ENCODE results near the gene DUOXA2.

The DUOXA2 gene

GRCh38 chr15:45113380-45113990 lies 641 bp upstream of the DUOXA2 start:
- Histone ChIP-seq H3K4me3 (peak overlapping the region; percentile 76; the same call in 1 of the 2 replicates), H3K36me3 (ENCODE audit: insufficient read depth, low read length) (no peaks in the 10 kb centered on the region)
- DNase-seq (ENCODE audit: low read depth, low spot score): no peak

GRCh38 chr15:45114751-45115085 lies 592 bp downstream of the DUOXA2 start:
- Histone ChIP-seq H3K9ac (ENCODE audit: insufficient read length) (no peak overlapping the region), H3K9me3 (ENCODE audit: low read depth, low read length) (no peaks in the 10 kb centered on the region), H3K36me3 (ENCODE audit: insufficient read depth, low read length) (no peaks in the 10 kb centered on the region), H3K4me3 (no peak overlapping the region), H3K27ac (no peak overlapping the region)
- no peak for DNase-seq (ENCODE audit: low read depth, low spot score)
- TF ChIP-seq EZH2 (IDR thresholded peaks at IDR 0.05) (no peak), POLR2AphosphoS5 (IDR thresholded peaks at IDR 0.05; ENCODE audit: borderline replicate concordance, low read depth, low read length) (no peak), FOXP2 (optimal IDR thresholded peaks at IDR 0.05; ENCODE audit: control extremely low read depth, extremely low read length, insufficient read depth) (no peak)

More at GRCh38 chr15:45113380-45113990, 641 bp upstream of the DUOXA2 start:
- TF ChIP-seq POLR2AphosphoS5 (IDR thresholded peaks at IDR 0.05; ENCODE audit: borderline replicate concordance, low read depth, low read length) (no peak), EZH2 (IDR thresholded peaks at IDR 0.05) (no peak), FOXP2 (optimal IDR thresholded peaks at IDR 0.05; ENCODE audit: control extremely low read depth, extremely low read length, insufficient read depth) (no peak)
- H3K9me3 ChIP-seq (ENCODE audit: low read depth, low read length): no peaks in the 10 kb centered on the region
- H3K9ac ChIP-seq (ENCODE audit: insufficient read length): no peak overlapping the region
- H3K27ac ChIP-seq: no peak overlapping the region

- Histone ChIP-seq H3K4me3 (no peak overlapping the region), H3K9ac (ENCODE audit: insufficient read length) (no peak overlapping the region), H3K9me3 (ENCODE audit: low read depth, low read length) (no peaks in the 10 kb centered on the region), H3K27ac (no peak overlapping the region), H3K36me3 (ENCODE audit: insufficient read depth, low read length) (no peaks in the 10 kb centered on the region)
- DNase-seq (ENCODE audit: low read depth, low spot score): no peak
- no peak for TF ChIP-seq FOXP2 (optimal IDR thresholded peaks at IDR 0.05; ENCODE audit: control extremely low read depth, extremely low read length, insufficient read depth)
- TF ChIP-seq POLR2AphosphoS5 (IDR thresholded peaks at IDR 0.05; ENCODE audit: borderline replicate concordance, low read depth, low read length): no peak
- TF ChIP-seq EZH2 (IDR thresholded peaks at IDR 0.05): no peak
Observed at GRCh38 chr15:45115312-45115820, 1.2 kb downstream of the DUOXA2 start.

- no peak overlapping the region for H3K9ac ChIP-seq (ENCODE audit: insufficient read length)
- DNase-seq (ENCODE audit: low read depth, low spot score): no peak
- H3K9me3 ChIP-seq (ENCODE audit: low read depth, low read length): no peaks in the 10 kb centered on the region
- H3K4me3 ChIP-seq: no peak overlapping the region
- no peak overlapping the region for H3K27ac ChIP-seq
- no peaks in the 10 kb centered on the region for H3K36me3 ChIP-seq (ENCODE audit: insufficient read depth, low read length)
- TF ChIP-seq EZH2 (IDR thresholded peaks at IDR 0.05) (no peak), FOXP2 (optimal IDR thresholded peaks at IDR 0.05; ENCODE audit: control extremely low read depth, extremely low read length, insufficient read depth) (no peak), POLR2AphosphoS5 (IDR thresholded peaks at IDR 0.05; ENCODE audit: borderline replicate concordance, low read depth, low read length) (no peak)
Observed at GRCh38 chr15:45116006-45116481, 1.9 kb downstream of the DUOXA2 start.

- no peak overlapping the region for H3K9ac ChIP-seq (ENCODE audit: insufficient read length)
- no peak overlapping the region for H3K4me3 ChIP-seq
- TF ChIP-seq POLR2AphosphoS5 (IDR thresholded peaks at IDR 0.05; ENCODE audit: borderline replicate concordance, low read depth, low read length): no peak
- TF ChIP-seq EZH2 (IDR thresholded peaks at IDR 0.05): no peak
- no peak for TF ChIP-seq FOXP2 (optimal IDR thresholded peaks at IDR 0.05; ENCODE audit: control extremely low read depth, extremely low read length, insufficient read depth)
- no peaks in the 10 kb centered on the region for H3K9me3 ChIP-seq (ENCODE audit: low read depth, low read length)
- no peak overlapping the region for H3K27ac ChIP-seq
- DNase-seq (ENCODE audit: low read depth, low spot score): no peak
- no peaks in the 10 kb centered on the region for H3K36me3 ChIP-seq (ENCODE audit: insufficient read depth, low read length)
Observed at GRCh38 chr15:45116482-45117307, 2.6 kb downstream of the DUOXA2 start.

- no peaks in the 10 kb centered on the region for H3K9me3 ChIP-seq (ENCODE audit: low read depth, low read length)
- H3K36me3 ChIP-seq (ENCODE audit: insufficient read depth, low read length): no peaks in the 10 kb centered on the region
- H3K9ac ChIP-seq (ENCODE audit: insufficient read length): peak overlapping the region; percentile 46
- H3K27ac ChIP-seq: no peak overlapping the region
- TF ChIP-seq POLR2AphosphoS5 (IDR thresholded peaks at IDR 0.05; ENCODE audit: borderline replicate concordance, low read depth, low read length) (no peak), FOXP2 (optimal IDR thresholded peaks at IDR 0.05; ENCODE audit: control extremely low read depth, extremely low read length, insufficient read depth) (no peak)
- H3K4me3 ChIP-seq: peak overlapping the region; percentile 55
- DNase-seq (ENCODE audit: low read depth, low spot score): no peak
Observed at GRCh38 chr15:45117308-45118130, 3.4 kb downstream of the DUOXA2 start.

- H3K9me3 ChIP-seq (ENCODE audit: low read depth, low read length): no peaks in the 10 kb centered on the region
- H3K27ac ChIP-seq: no peak overlapping the region
- peak overlapping the region; percentile 55 for H3K4me3 ChIP-seq
- TF ChIP-seq EZH2 (IDR thresholded peaks at IDR 0.05) (no peak), POLR2AphosphoS5 (IDR thresholded peaks at IDR 0.05; ENCODE audit: borderline replicate concordance, low read depth, low read length) (no peak), FOXP2 (optimal IDR thresholded peaks at IDR 0.05; ENCODE audit: control extremely low read depth, extremely low read length, insufficient read depth) (no peak)
- H3K9ac ChIP-seq (ENCODE audit: insufficient read length): peak overlapping the region; percentile 46
- H3K36me3 ChIP-seq (ENCODE audit: insufficient read depth, low read length): no peaks in the 10 kb centered on the region
- DNase-seq (ENCODE audit: low read depth, low spot score): peak; percentile 69
Observed at GRCh38 chr15:45118131-45118588, 4.0 kb downstream of the DUOXA2 start.
